Stomach (tissue), 4 donors: ENCODE data around the gene ABCA8.

Experiments
- EP300 ChIP-seq: sonication (generic); formaldehyde crosslinking; IDR thresholded peaks from one replicate; pipeline ENCODE4 v1.6.1; 2017; ENCODE audit warnings: antibody characterized with exemption
- POLR2A ChIP-seq, 4 donors: fragments of 450-650 bp; IDR thresholded peaks; one replicate each; pipeline ENCODE4 v1.6.1; 2016; ENCODE audit warnings: antibody characterized with exemption in 4 of 4, control low read depth in 2 of 4, mild to moderate bottlenecking in 1 of 4, moderate library complexity in 1 of 4
- POLR2AphosphoS5 ChIP-seq, 3 donors: sonication (generic); formaldehyde crosslinking; IDR thresholded peaks; one replicate each; pipeline ENCODE4 v1.6.1; 2016; ENCODE audit warnings: antibody characterized with exemption in 3 of 3
- TF ChIP-seq, protein P1 (sequence below), 7 experiments: fragments of 450-650 bp in 4 of 7; fragments of 200-600 bp in 3 of 7; sonication (generic) in 3 of 7; IDR thresholded peaks; one replicate each; pipeline ENCODE4 v1.5.1; 2016 to 2019; ENCODE audit warnings: antibody characterized with exemption in 7 of 7, control low read depth in 2 of 7, mild to moderate bottlenecking in 1 of 7

DNA sequence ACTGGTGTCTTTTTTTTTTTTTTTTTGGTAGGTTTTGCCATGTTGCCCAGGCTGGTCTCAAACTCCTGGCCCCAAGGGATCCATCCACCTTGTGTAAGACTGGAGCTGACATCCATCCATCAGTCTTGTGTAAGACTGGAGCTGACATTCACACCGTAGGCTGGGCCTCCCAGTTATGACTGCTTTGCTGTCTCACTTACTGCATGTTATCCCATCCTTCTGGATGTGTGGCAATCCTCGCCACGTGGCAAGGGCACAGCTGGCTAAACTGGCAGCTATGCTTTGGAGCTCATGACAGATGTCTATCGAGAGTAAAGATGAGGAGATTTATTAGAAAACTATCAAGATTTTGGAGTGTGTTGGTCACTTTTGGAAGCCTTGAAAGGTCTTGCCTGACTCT is 115.1 kb downstream of the ABCA8 start:
- TF ChIP-seq POLR2AphosphoS5 (IDR thresholded peaks at IDR 0.05) (no peak), EP300 (no peak), POLR2A (IDR thresholded peaks at IDR 0.05) (no peak)
- TF ChIP-seq, protein P1, sequence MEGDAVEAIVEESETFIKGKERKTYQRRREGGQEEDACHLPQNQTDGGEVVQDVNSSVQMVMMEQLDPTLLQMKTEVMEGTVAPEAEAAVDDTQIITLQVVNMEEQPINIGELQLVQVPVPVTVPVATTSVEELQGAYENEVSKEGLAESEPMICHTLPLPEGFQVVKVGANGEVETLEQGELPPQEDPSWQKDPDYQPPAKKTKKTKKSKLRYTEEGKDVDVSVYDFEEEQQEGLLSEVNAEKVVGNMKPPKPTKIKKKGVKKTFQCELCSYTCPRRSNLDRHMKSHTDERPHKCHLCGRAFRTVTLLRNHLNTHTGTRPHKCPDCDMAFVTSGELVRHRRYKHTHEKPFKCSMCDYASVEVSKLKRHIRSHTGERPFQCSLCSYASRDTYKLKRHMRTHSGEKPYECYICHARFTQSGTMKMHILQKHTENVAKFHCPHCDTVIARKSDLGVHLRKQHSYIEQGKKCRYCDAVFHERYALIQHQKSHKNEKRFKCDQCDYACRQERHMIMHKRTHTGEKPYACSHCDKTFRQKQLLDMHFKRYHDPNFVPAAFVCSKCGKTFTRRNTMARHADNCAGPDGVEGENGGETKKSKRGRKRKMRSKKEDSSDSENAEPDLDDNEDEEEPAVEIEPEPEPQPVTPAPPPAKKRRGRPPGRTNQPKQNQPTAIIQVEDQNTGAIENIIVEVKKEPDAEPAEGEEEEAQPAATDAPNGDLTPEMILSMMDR (IDR thresholded peaks at IDR 0.05) = no peak
